ENCODE data around the gene TM2D1. TPM values are rescaled to one million over a fixed set of nuclear protein-coding genes. Genes with fewer than 3 reads are reported as not detected.

Gene TM2D1
- total RNA-seq, 1 donor from 2014 or later, result 59.4 TPM

GRCh38 chr1:61645476-61645875 lies 79.5 kb downstream of the TM2D1 start:
- DNase-seq (ENCODE audit: extremely low read depth, low read depth, low spot score), result no peak

GRCh38 chr1:61644303-61644702 lies 80.6 kb downstream of the TM2D1 start:
- no peak for DNase-seq (ENCODE audit: extremely low read depth, low read depth, low spot score)

DNA sequence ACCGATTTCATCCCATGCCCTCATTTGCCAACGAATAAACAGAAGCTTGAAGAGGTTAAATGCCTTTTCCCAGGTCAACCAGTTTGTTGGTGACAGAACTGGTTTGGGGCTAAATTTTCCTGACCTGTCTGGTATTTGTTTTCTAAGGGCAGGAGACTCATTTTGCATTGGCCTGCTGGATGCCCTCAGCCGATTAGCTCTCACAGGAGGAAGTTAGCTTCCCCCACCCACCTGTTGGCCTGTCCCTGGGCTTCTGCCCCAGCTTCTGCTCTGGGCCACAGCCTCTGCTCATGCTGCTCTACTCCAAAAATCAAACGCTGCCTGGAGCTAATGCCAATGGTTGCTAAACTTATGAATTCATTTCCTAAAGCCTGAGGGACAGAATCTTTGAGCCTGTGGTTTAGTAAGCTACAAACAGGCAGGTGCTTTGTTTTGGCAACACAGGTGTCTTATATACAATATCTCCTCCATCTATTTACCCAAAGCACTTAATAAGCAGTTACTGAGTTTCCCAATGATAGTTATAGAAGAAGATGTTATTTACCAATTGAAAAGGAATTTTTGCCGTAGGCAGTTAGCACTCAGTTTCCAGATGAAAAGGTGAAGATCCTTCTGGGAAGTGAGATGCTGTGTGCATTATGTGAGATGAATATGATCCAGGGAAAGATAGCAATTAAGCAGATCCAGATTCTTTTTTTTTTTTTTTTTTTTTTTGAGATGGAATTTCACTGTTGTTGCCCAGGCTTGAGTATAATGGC lies 82.3 kb downstream of the TM2D1 start:
- no peak for DNase-seq (ENCODE audit: extremely low read depth, low read depth, low spot score)

DNA sequence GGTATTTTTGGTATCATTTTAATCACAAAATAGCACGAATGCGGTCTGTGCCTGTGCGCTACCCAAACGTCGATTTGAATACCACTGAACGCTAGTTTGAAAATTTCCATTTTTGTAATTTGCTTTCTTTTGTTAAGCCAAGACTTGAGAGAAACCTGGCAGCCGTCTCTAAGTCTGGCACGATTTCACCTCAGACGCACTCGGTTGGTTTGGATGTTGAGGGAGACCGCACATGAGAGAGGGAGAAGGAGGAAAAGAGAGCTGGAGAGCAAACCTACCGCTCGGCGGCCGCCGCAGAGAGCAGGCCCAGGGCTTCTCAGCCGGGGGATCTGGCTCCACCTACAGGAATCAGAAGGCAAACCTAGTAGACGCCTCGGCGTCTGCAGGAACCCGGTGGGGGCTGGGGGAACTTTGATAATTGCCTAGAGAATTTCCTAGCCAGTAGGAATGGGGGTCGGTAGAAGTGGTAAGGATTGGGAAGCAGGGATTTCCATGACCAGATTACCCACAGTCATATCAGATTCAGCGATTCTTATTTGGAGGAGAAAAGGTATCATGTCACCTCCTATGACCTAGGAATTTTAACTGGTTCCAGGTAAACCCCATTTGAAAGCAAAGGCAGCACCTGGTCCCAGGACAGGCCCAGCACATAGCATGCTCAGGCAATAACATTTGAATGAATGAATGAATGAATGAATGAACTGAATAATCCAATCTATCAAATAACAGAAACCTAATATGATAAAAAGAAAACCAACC lies 83.2 kb downstream of the TM2D1 start:
- no peak for DNase-seq (ENCODE audit: extremely low read depth, low read depth, low spot score)

- no peak for DNase-seq (ENCODE audit: extremely low read depth, low read depth, low spot score)
Observed at GRCh38 chr1:61640531-61641530, 84.1 kb downstream of the TM2D1 start.

- DNase-seq (ENCODE audit: extremely low read depth, low read depth, low spot score), result no peak
Observed at GRCh38 chr1:61639608-61640336, 85.2 kb downstream of the TM2D1 start.

GRCh38 chr1:61638911-61639605 lies 85.9 kb downstream of the TM2D1 start:
- DNase-seq (ENCODE audit: extremely low read depth, low read depth, low spot score), result no peak

- no peak for DNase-seq (ENCODE audit: extremely low read depth, low read depth, low spot score)
Observed at GRCh38 chr1:61638296-61638695, 86.6 kb downstream of the TM2D1 start.

GRCh38 chr1:61637470-61637869 lies 87.5 kb downstream of the TM2D1 start:
- no peak for DNase-seq (ENCODE audit: extremely low read depth, low read depth, low spot score)

DNA sequence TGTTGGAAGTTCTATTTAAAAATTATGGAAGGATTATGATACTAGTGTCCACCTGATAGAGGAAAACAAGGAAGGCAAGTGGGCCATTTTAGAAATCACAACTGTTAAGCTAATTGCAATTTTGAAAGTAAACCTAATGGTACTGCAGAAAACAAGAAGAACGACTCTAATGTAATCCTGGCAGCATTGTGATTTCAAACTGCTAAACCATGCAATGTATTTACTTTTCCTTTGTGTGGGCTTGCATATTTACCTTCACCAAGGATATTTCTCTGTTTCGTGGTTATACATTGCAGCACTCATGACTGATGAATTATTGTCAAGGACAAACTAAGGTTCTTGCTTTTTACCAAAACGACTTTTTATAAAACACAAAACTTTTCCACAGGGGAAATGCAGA lies 88.1 kb downstream of the TM2D1 start:
- no peak for DNase-seq (ENCODE audit: extremely low read depth, low read depth, low spot score)

DNA sequence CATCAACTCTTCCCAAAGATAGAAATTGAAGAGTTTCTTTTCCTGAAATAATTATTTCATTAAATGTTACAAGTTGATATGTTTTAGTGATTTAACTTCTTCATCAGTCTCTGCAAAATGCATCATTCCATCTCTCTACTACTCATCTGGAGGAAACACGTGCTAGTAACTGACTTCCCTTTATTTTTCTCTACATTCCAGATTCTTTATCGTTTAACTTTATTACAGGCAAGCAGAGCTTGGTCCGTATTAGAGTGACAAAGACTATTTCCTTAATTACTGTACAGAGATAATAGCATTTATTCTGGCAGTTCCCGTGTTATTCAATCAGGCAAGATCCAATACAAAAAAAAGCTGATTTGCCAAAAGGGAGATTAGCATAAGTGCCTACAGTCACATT lies 88.6 kb downstream of the TM2D1 start:
- DNase-seq (ENCODE audit: extremely low read depth, low read depth, low spot score), result no peak

DNA sequence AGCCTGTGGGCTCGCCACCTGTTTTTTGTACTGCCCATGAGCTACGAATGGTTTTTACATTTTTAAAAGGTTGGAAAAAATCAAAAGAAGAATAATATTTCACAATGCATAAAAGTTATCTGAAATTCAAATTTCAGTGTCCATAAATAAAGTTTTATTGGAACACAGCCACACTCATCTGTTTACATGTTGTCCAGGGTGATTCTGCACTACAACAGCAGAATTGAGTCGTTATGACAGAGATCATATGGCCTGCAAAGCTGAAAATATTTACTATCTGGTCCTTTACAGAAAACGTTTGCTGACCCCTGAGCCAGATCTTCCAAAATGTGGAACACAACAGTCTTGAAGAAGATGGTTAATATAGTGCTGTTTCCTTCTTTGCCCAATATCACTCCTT lies 89.4 kb downstream of the TM2D1 start:
- DNase-seq (ENCODE audit: extremely low read depth, low read depth, low spot score), result no peak

DNA sequence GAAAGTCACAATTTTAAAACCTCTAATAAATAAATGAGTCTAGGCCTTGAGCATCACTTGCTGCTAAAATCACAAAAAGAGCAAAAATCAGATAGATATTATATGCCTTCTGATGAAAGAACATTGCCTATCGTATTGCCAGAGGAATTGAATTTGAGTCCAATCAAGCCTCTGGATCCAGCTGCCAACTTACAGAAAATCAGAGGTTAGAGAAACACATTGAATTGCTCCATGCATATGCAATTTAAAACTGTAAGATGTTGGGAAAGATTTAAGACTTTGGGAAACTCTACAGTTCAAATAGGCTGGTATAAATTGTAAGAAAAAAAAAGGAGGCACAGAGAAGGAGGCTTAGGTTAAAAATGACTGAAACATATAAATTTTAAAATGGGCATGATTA lies 93.5 kb downstream of the TM2D1 start:
- no peak for DNase-seq (ENCODE audit: extremely low read depth, low read depth, low spot score)

Other genes with a start within 250 kb of the TM2D1 start
- 5.0 and 9.8 TPM in 2 replicates for gene PATJ, start 17.3 kb upstream of the TM2D1 start, total RNA-seq